HG02870 (cell line): Measurements from ENCODE around the gene ABCA13.

Source experiments
- ATAC-seq: cut with Tn5 transposase; IDR thresholded peaks from one replicate; pipeline ENCODE4 v1.9.1; 2021; ENCODE audit warnings: mild to moderate bottlenecking, moderate library complexity; ENCODE audit not compliant: unreplicated experiment

The ABCA13 gene

GRCh38 chr7:48617508-48617907, 446.2 kb downstream of the ABCA13 start:
- no peak for ATAC-seq

GRCh38 chr7:48617993-48618392, 446.7 kb downstream of the ABCA13 start:
- no peak for ATAC-seq

- ATAC-seq = no peak
Observed at GRCh38 chr7:48621076-48621475, 449.8 kb downstream of the ABCA13 start.

GRCh38 chr7:48627164-48627563, 455.9 kb downstream of the ABCA13 start:
- no peak for ATAC-seq

- ATAC-seq = no peak
Observed at GRCh38 chr7:48628793-48629349, 457.6 kb downstream of the ABCA13 start.

GRCh38 chr7:48634116-48634632, 462.9 kb downstream of the ABCA13 start:
- no peak for ATAC-seq

GRCh38 chr7:48635796-48636195, 464.5 kb downstream of the ABCA13 start:
- no peak for ATAC-seq

GRCh38 chr7:48636391-48637015, 465.2 kb downstream of the ABCA13 start:
- no peak for ATAC-seq

- no peak for ATAC-seq
Observed at GRCh38 chr7:48637382-48637781, 466.1 kb downstream of the ABCA13 start.

- no peak for ATAC-seq
Observed at GRCh38 chr7:48638041-48638440, 466.8 kb downstream of the ABCA13 start.

GRCh38 chr7:48643431-48644013, 472.3 kb downstream of the ABCA13 start:
- ATAC-seq = no peak

- ATAC-seq = no peak
Observed at GRCh38 chr7:48658138-48658537, 486.9 kb downstream of the ABCA13 start.

GRCh38 chr7:48660306-48660870, 489.1 kb downstream of the ABCA13 start:
- ATAC-seq = no peak

- ATAC-seq = no peak
Observed at GRCh38 chr7:48664241-48664640, 493.0 kb downstream of the ABCA13 start.

GRCh38 chr7:48665353-48666135, 494.3 kb downstream of the ABCA13 start:
- ATAC-seq = no peak

- ATAC-seq = no peak
Observed at GRCh38 chr7:48667407-48667806, 496.1 kb downstream of the ABCA13 start.

- ATAC-seq = no peak
Observed at GRCh38 chr7:48671656-48672055, 500.4 kb downstream of the ABCA13 start.

- no peak for ATAC-seq
Observed at GRCh38 chr7:48681006-48681405, 509.7 kb downstream of the ABCA13 start.

- no peak for ATAC-seq
Observed at GRCh38 chr7:48691788-48692187, 520.5 kb downstream of the ABCA13 start.
